ENCODE results near the gene RAB35.

- no peak for TF ChIP-seq MAX (IDR thresholded peaks at IDR 0.05)
- TF ChIP-seq CTCF (IDR thresholded peaks at IDR 0.05), result no peak
- no peak for TF ChIP-seq JUNB (IDR thresholded peaks at IDR 0.05)
- TF ChIP-seq SMC3 (IDR thresholded peaks at IDR 0.05), result no peak
- TF ChIP-seq RNF2 (IDR thresholded peaks at IDR 0.05; ENCODE audit: borderline replicate concordance, low read depth), result no peak
- no peak for TF ChIP-seq RCOR1 (IDR thresholded peaks at IDR 0.05; ENCODE audit: low read depth, low read length)
- no peak for TF ChIP-seq POLR2A (IDR thresholded peaks at IDR 0.05; ENCODE audit: low read length)
- no peak for TF ChIP-seq HOXB5 (CRISPR knock-in tag; IDR thresholded peaks at IDR 0.05)
- no peak for TF ChIP-seq ZNF302 (CRISPR knock-in tag; IDR thresholded peaks at IDR 0.05)
Measured at GRCh38 chr12:120109570-120110267, 6.8 kb downstream of the RAB35 start.

Data from A549 (cell line).